LNCAP (cell line): Measurements from ENCODE around the gene YIPF5.

Experiments
- TF ChIP-seq, protein P1 (sequence below): fragments of 450-650 bp; IDR thresholded peaks from 2 replicates; pipeline ENCODE4 v1.5.1; 2017; ENCODE audit warnings: mild to moderate bottlenecking

Gene YIPF5

DNA sequence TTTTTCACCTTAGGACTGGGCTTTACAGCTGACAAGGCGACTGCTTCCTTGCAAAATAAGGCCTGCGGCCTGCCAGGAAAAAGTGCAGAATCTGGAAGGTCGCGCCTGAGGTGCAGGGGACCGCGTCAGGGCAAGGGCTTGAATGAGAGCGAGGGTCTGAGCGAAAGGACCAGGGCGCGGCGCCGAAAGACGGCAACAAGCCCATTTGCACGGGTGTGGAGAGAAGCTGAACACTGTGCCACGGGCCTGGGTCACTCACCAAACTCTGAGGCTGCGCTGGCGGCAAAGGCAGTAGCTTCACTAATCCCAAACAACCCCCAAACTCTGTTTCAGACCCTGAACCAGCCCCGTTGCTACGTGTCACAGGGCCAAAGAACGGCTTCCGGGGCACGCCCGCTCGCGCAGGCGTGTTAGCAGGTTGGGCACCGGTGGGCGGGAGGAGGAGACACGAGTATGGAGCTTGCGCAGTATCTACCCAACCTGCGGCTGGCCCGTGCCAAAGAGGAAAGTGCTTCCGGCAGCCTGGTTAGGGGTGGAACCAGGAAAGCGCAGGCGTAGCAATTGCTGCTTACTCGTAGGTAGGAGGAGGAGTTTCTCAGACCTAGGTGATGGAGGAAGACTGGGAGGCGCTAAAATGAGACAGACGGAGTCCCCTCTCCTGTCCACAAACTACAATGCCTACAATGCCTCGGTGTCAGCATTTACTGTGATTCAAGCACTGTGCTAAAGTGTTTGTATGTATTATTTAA lies at the start of gene YIPF5, which contains the start of gene KCTD16:
YIPF5 (minus strand) TSS at position 384 of the 749 bp plus-strand sequence. CDS start 704 bp downstream, outside the sequence.
KCTD16 (plus strand) TSS at position 598 of the 749 bp plus-strand sequence.
- TF ChIP-seq, protein P1, sequence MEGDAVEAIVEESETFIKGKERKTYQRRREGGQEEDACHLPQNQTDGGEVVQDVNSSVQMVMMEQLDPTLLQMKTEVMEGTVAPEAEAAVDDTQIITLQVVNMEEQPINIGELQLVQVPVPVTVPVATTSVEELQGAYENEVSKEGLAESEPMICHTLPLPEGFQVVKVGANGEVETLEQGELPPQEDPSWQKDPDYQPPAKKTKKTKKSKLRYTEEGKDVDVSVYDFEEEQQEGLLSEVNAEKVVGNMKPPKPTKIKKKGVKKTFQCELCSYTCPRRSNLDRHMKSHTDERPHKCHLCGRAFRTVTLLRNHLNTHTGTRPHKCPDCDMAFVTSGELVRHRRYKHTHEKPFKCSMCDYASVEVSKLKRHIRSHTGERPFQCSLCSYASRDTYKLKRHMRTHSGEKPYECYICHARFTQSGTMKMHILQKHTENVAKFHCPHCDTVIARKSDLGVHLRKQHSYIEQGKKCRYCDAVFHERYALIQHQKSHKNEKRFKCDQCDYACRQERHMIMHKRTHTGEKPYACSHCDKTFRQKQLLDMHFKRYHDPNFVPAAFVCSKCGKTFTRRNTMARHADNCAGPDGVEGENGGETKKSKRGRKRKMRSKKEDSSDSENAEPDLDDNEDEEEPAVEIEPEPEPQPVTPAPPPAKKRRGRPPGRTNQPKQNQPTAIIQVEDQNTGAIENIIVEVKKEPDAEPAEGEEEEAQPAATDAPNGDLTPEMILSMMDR: no peak

DNA sequence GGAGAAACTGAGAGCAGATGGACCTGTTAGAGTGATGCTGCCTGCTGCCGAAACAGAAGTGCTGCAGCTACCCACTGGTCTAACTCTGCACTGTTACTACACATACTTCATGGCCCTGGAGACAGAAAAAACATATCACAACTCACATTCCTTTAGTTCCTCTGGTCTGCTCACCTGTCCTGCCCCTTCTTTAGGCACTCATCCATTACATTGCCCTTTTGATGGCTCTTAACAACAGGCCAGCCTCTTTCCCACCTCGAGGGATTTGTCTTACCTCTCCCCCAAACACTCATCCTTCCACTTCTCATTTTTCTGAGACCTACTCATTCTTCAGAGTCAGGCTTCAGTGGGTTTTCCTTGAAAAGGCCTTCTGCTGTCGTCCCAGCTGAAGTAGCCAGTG lies 49.4 kb upstream of the YIPF5 start:
- TF ChIP-seq, protein P1: no peak

DNA sequence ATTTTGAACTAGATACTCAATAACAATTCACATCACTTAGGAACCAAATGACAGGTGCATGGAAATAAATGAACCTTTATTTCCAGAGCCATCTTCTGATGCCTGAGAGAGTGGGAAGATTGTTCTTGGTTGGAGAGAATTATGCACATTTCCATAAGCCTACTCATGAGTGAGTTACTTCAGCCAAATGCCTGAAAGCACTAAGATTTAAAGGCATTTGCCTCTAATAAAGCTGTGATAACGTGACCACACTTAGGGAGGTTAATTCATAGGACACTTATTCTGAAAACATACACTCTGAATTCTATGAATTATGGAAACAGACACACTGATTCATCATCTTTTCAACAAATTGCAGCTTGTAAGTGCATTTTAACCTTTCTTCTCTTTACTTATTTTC lies 40.2 kb upstream of the YIPF5 start:
- TF ChIP-seq, protein P1: no peak

DNA sequence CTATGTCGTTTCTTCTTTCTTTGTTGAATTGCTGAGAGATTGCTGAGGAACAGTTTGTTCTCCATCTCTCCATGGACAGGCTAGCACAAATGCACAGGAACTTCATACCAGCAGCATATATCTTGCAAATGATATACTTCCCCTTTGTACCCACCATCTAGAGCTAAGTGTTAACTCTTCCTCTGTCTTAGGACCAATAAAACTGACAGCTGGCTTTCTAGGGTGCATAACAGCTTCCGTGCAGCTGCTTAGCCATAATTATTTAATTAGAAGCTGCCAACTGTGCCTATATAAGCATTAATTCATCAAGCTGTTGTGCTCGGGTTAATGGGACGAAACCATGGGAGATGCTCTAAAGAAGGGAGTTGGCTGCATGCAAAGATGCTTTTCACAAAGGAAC lies 38.9 kb upstream of the YIPF5 start:
- TF ChIP-seq, protein P1: no peak

DNA sequence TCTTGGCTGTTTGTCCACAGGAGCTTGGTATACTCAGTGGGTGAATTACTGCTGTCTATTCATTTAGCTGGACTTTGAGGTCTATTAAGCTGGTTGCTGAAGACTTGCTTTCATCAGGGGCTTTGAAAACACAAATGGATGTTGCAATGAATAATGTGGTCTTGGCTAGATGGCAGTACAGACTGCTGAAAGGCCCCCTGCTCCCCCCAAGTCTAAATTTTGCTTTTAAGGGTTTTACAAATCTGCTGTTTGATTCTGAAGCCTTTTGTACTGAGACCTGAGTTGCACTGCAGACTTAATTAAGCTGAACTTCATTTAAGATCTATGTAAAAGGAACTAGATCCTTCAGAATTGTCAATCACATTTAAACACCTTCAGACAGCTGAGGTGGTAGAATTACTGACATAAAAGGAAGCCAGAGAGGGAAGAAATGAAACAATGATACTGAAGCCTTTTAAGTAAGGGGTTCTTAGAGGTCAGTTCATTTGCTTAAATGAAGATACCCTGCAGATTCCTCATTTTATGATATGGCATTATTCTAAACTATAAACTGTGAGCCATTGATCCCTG lies 37.5 kb upstream of the YIPF5 start:
- TF ChIP-seq, protein P1: no peak

DNA sequence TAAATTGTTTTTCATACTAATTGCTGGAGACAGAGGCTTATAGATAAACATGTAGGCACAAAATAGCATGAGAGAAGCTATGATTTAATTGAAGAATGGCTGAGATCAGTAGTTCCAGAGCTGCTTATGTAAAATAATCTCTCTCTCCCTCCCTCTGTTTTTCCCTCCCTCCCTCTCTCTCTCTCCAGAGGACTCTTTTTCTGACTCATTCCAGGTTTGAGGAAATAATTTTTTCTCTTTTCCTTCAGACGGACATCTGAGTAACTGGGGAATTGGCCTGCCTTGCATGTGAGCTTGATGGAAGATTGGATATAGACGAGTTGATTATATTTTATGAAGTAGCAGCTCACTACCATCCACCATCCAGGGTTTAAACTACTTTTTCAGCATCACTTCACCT lies 35.7 kb upstream of the YIPF5 start:
- TF ChIP-seq, protein P1: no peak

DNA sequence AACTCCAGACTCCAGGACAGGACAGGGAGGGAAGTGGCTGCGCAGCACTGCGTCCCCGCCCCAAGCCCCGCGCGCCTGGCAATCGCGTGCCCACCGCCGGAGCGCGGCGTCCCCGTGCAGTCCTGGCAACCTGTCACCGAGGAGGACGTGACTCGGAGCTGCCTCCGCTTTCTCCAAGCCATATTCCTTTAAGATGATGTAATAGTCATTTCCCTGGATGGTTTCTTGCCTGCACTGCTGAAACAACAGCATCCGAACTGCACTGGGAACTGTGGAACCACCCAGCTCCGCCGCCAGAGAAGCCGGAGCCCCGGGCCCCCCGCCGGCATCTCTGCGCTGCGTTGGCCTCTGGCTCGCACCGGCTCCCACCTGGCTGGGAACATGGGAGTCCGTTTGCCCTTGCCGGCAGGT lies 34.7 kb upstream of the YIPF5 start:
- TF ChIP-seq, protein P1: no peak
